GM12801 (cell line): ENCODE data around the gene PRKX.

Experiments used
- TF ChIP-seq, protein P1 (sequence below): IDR thresholded peaks from one replicate; pipeline ENCODE4 v1.5.1; 2011; ENCODE audit warnings: control low read depth; ENCODE audit not compliant: insufficient read length; ENCODE audit errors: extremely low read depth

Gene PRKX

GRCh38 chrX:3728454-3728853 lies 15.0 kb upstream of the PRKX start:
- TF ChIP-seq, protein P1, sequence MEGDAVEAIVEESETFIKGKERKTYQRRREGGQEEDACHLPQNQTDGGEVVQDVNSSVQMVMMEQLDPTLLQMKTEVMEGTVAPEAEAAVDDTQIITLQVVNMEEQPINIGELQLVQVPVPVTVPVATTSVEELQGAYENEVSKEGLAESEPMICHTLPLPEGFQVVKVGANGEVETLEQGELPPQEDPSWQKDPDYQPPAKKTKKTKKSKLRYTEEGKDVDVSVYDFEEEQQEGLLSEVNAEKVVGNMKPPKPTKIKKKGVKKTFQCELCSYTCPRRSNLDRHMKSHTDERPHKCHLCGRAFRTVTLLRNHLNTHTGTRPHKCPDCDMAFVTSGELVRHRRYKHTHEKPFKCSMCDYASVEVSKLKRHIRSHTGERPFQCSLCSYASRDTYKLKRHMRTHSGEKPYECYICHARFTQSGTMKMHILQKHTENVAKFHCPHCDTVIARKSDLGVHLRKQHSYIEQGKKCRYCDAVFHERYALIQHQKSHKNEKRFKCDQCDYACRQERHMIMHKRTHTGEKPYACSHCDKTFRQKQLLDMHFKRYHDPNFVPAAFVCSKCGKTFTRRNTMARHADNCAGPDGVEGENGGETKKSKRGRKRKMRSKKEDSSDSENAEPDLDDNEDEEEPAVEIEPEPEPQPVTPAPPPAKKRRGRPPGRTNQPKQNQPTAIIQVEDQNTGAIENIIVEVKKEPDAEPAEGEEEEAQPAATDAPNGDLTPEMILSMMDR = no peak

DNA sequence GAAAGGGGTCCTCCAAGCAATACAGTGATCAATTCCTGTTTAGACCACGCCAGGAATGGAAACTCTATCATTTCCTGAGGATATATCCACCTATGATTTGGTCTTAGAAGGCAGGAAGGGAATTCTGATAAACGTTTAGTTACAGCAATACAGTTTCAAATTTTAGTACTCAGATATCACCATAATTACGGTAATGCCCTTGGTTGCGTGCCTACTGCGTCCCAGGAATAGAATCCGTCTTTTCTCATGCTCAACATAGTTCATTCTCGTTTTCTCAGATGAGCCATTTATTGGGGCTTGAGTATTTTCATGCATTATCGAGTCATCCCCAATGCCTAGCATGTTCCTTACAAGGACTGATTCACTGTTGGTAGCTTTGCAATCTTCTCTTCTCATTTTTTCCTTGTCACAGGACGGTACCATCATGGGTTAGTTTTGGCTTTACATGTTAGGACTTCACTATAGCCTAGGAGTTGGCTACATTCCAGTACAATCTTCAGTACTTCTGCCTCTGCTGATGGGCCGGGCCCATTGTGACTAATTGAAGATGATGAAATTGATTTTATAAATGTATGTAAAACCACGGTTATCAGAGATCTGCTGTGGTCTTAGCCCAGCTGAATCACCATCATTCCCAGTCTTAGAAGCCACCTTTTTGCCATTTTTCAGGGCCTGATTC lies 4.4 kb upstream of the PRKX start:
- TF ChIP-seq, protein P1 = no peak

DNA sequence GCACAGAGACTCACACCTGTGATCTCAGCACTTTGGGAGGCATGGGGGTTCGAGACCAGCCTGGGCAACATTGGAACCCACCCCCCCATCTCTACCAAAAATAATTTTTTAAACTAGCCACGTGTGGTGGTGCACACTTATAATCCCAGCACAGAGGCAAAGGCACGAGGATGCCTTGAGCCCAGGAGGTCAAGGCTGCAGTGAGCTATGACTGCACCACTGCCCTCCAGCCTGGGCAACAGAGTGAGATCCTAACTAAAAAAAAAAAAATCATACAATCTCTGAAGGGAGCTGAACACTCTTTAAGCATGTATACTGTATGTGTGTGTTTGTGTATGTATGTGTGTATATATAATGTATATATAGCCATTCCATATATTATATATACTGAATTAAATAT lies 2.5 kb upstream of the PRKX start:
- TF ChIP-seq, protein P1 = no peak

GRCh38 chrX:3713937-3714434 lies 537 bp upstream of the PRKX start:
- TF ChIP-seq, protein P1 = no peak

DNA sequence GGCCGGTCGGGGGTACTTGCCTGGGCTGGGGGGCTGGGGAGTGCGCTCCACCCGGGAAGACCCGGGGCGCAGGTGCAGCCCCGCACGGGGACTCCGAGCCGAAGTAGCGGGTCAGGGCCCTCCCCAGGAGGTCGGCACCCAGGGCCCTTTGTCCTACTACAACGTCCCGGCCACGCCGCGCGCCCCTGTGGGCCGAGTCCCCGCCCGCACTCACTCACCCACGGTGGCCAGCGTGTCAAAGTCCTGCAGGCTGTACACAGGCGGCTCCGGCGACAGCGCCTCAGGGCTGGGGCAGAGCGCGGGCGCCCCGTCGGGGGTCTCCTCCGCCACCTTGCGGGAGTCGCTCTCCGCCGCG lies 602 bp downstream of the PRKX start:
- TF ChIP-seq, protein P1 = no peak

DNA sequence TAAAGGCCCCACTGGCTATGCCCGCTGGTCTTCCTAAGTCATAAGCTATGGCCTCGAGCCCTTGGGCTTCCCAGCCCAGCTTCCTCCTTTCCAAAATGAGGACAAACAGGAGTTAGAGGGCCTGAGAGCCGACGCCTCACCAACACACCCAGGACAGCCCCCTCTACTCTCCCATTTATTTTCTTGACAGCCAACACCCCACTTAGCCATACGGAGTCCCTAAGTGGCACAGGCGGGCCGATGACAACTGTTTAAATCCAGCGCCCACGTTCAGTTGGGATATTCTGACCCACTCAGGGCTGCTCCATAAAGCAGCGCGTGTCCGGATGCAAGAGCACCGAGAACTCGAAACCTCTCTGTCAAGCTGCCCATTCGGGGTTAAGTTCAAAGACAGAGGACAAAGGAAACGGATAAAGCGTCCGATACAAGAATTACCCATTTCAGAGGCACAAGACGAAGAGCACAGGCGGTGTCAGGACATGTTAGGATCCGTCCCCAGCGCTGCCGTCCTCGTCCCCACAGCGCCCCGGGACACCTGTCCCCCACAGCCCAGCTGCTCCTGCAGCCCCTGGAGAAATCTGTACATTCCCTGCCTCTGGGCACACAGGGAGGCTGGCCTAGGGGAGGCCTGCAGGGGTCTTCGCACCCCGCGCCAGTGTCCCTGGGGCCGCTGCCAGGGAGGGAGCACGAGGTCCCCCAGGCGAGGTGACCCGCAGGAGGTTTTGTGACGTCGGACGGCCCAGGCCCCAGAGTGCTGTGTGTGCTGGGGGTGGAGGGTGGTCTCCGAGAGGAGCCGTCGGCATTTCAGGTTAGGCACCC lies 1.2 kb downstream of the PRKX start:
- TF ChIP-seq, protein P1 = no peak

DNA sequence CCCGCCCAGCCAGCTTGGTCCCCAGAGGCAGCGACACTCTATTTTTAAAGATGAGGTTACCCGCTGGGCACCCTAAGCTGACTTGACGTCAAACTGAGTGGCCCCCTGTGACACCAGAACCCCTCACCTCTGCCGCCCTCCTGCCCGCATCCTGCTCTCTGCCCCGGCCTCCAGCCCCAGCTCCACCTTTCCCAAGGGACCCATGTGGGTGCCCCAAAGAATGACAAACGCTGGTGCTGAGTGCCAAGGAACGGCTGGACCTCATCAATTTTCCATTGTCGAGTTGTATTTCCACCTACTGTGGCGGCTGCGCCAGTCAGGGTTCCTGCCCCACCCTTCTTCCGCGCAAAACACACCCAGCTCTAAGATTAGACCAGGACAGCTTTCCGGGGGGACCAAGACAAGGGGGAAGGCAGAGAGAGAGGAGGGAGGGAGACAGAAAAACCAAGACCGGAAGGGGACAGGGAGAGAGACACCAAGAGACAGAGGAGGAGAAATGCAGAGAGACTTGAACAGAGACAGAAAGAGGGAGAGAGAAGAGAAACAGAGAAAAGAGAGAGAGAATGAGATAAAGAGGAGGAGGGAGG lies 2.0 kb downstream of the PRKX start:
- TF ChIP-seq, protein P1 = no peak
